ENCODE data around the gene EME2.

Gene EME2

DNA sequence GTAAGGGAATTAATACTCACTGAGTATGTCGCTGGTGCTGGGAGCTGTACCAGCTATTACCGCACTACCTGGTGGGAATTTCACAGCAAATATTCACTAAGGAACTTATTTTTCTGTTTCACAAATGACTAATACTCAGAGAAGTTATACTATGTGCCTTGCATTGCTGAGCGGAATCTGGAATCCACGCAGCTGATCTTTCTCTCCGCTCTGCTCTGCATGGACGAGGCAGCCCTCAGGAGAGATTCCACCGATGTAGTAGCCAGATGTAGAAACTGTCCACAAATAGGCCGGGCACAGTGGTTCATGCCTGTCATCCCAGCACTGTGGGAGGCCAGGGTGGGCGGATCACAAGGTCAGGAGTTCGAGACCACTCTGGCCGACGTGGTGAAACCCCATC lies 18.4 kb upstream of the EME2 start:
- Histone ChIP-seq H3K36me3 (peaks cover 39 to 79% (median 53%) of the 10 kb centered on the region in 3 donors), H3K27ac (no peak overlapping the region), H3K9me3 (no peaks in the 10 kb centered on the region), H3K4me3 (no peak overlapping the region), H3K27me3 (no peaks in the 10 kb centered on the region), H3K4me1 (no peaks in the 10 kb centered on the region)
- TF ChIP-seq, protein P1, sequence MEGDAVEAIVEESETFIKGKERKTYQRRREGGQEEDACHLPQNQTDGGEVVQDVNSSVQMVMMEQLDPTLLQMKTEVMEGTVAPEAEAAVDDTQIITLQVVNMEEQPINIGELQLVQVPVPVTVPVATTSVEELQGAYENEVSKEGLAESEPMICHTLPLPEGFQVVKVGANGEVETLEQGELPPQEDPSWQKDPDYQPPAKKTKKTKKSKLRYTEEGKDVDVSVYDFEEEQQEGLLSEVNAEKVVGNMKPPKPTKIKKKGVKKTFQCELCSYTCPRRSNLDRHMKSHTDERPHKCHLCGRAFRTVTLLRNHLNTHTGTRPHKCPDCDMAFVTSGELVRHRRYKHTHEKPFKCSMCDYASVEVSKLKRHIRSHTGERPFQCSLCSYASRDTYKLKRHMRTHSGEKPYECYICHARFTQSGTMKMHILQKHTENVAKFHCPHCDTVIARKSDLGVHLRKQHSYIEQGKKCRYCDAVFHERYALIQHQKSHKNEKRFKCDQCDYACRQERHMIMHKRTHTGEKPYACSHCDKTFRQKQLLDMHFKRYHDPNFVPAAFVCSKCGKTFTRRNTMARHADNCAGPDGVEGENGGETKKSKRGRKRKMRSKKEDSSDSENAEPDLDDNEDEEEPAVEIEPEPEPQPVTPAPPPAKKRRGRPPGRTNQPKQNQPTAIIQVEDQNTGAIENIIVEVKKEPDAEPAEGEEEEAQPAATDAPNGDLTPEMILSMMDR (IDR thresholded peaks at IDR 0.05) = no peak
- intact Hi-C loops (cut with DNase I; ENCODE audit: low total_unique reads) = no loop called here
- no peak for DNase-seq

DNA sequence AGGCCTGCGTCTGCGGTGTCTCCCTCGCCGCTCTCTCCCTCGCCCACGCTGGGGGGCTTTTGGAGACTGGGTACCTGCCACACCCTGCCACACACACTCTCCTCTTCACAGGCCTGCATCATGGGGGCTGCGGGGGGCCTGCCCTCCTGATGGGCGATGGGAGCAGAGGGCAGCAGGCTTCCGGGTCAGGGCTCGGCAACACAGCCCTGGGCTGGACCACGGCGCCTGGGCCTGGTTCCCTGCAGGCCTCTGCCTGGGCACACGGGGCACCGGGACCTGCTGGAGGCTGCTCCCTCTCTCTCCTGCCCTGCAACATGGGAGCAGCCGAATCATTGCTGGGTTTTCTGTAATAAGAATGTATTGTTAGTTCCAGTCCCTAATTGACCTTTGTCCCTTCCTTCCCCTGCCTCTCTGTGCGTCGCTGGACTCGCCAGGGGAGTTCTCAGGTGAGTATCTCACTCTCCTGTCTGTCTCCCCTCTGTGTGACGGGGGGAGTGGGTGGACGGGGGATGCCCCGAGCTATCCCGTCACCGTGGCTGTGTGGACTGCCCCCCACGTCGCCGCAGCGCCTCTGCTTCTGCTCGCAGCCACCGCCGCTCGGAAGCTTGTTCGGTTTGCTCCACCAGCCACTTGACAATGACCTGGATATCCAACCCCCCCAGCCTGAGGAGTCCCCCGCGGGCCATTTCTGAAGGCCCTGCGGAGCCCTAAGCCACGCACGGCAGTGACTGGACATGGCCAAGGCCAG lies 14.7 kb upstream of the EME2 start:
- Histone ChIP-seq H3K27ac (no peak overlapping the region), H3K27me3 (no peaks in the 10 kb centered on the region), H3K9me3 (no peaks in the 10 kb centered on the region), H3K4me1 (no peaks in the 10 kb centered on the region), H3K36me3 (peaks cover 41 to 81% (median 60%) of the 10 kb centered on the region in 3 donors), H3K4me3 (no peak overlapping the region)
- TF ChIP-seq, protein P1 (IDR thresholded peaks at IDR 0.05) = no peak
- no peak for DNase-seq
- intact Hi-C loops (cut with DNase I; ENCODE audit: low total_unique reads) = no loop called here

DNA sequence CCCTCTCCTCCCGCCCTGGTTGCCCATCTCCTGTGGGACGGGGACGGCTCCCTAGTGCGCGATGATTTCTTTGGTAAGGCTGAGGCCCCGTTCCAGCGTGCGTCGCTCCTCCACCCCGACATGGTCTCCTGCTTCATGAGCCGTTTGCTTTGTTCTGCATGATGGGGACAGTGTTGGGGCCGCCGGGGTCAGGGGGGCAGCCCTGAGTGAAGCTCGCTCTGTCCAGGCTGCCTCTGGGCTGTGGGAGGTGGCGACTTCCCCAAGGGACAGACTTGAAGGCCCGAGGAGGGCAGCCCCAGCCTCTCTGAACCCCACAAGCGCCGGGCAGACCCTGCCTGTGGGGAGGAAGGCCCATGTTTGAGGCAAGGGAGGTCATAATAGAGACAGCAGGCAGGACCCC lies 13.7 kb upstream of the EME2 start:
- intact Hi-C loops (cut with DNase I; ENCODE audit: low total_unique reads) = no loop called here
- no peak for DNase-seq
- Histone ChIP-seq H3K27ac (no peak overlapping the region), H3K9me3 (no peaks in the 10 kb centered on the region), H3K36me3 (peaks cover 46 to 84% (median 69%) of the 10 kb centered on the region in 3 donors), H3K4me1 (no peaks in the 10 kb centered on the region), H3K4me3 (no peak overlapping the region), H3K27me3 (no peaks in the 10 kb centered on the region)
- TF ChIP-seq, protein P1 (IDR thresholded peaks at IDR 0.05) = no peak

DNA sequence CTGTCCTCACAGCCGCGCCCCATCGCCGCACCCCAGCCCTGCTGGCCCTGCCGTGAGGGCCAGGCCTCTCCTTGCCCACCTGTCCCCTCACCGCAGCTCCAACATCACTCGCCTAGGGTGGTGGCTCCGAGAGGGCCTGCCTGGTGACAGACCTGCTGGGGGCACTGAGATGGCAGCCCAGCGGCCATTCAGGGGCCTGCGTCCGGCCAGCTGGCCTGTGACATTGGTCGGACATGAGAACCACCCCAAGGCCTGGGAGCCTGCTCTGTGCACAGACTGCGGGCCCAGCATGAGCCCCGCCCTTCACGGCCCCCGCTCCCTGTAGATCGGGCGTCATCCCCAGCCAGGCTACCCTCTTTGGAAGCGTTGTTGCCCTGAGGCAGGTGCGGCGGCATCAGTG lies 13.1 kb upstream of the EME2 start:
- no peaks in the 10 kb centered on the region for H3K4me1 ChIP-seq
- H3K36me3 ChIP-seq = peaks cover 48 to 84% (median 74%) of the 10 kb centered on the region in 3 donors
- no peak for DNase-seq
- no peaks in the 10 kb centered on the region for H3K27me3 ChIP-seq
- intact Hi-C loops (cut with DNase I; ENCODE audit: low total_unique reads) = no loop called here
- H3K27ac ChIP-seq = no peak overlapping the region
- no peaks in the 10 kb centered on the region for H3K9me3 ChIP-seq
- H3K4me3 ChIP-seq = no peak overlapping the region
- TF ChIP-seq, protein P1 (IDR thresholded peaks at IDR 0.05) = no peak

DNA sequence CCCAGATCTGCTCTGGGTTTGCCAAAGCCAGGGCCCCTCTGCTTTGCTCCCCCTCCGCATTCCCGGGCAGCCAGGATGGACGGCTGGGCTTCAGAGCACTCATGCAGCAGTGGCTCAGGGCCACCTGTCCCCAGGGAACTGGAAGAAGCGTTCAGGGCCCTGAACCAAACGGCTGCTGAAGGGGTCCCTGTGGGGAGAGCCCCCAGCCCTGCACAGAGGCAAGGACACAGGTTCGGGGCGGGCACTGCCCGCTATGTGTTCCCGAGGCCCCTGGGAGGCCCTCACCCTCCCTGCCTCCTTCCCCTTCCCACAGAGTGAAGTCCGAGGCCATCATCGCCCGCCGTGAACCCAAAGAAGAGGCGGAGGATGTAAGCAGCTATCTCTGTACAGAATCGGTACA lies 11.7 kb upstream of the EME2 start:
- peaks cover 54 to 88% (median 84%) of the 10 kb centered on the region in 3 donors for H3K36me3 ChIP-seq
- intact Hi-C loops (cut with DNase I; ENCODE audit: low total_unique reads) = no loop called here

More for the DNA sequence above, 11.7 kb upstream of the EME2 start:
- no peaks in the 10 kb centered on the region for H3K9me3 ChIP-seq
- TF ChIP-seq, protein P1 (IDR thresholded peaks at IDR 0.05) = no peak
- H3K4me1 ChIP-seq = no peaks in the 10 kb centered on the region
- DNase-seq = no peak
- no peak overlapping the region for H3K4me3 ChIP-seq
- no peaks in the 10 kb centered on the region for H3K27me3 ChIP-seq
- no peak overlapping the region for H3K27ac ChIP-seq

All from tibial artery (tissue), 4 donors.